ENCODE measurements around the gene AMPD2. TPM values are rescaled to one million over a fixed set of nuclear protein-coding genes. Genes with fewer than 3 reads are reported as not detected.

The AMPD2 gene
- total RNA-seq (100 to 1,000 TPM; 112 to 193 (median 170) TPM), polyA plus RNA-seq (10 to 100 TPM; 25.2 to 66.1 (median 60.3) TPM)
- long read RNA-seq, donor 1, partial matches to known transcripts: 8 of 9 reads
- long read RNA-seq, donor 1, other reads (novel, unspliced or antisense): 0 of 9 reads
- long read RNA-seq, donor 2: 0 reads

- intact Hi-C loops (cut with DNase I; ENCODE audit: low total_unique reads): no loop called here
- H3K4me1 ChIP-seq: peaks cover 35 to 100% (median 85%) of the 10 kb centered on the region in 6 donors
- DNase-seq: peak; percentile 95
- 0 to 1% (median 1%) methylated on average over 24 to 47 of the region's 47 CpGs for WGBS, 5 donors
- H3K36me3 ChIP-seq: no peaks in the 10 kb centered on the region
- TF ChIP-seq, protein P1, sequence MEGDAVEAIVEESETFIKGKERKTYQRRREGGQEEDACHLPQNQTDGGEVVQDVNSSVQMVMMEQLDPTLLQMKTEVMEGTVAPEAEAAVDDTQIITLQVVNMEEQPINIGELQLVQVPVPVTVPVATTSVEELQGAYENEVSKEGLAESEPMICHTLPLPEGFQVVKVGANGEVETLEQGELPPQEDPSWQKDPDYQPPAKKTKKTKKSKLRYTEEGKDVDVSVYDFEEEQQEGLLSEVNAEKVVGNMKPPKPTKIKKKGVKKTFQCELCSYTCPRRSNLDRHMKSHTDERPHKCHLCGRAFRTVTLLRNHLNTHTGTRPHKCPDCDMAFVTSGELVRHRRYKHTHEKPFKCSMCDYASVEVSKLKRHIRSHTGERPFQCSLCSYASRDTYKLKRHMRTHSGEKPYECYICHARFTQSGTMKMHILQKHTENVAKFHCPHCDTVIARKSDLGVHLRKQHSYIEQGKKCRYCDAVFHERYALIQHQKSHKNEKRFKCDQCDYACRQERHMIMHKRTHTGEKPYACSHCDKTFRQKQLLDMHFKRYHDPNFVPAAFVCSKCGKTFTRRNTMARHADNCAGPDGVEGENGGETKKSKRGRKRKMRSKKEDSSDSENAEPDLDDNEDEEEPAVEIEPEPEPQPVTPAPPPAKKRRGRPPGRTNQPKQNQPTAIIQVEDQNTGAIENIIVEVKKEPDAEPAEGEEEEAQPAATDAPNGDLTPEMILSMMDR (IDR thresholded peaks at IDR 0.05 in 8 of 11, conservative IDR thresholded peaks at IDR 0.05 in 3 of 11): no peak
- TF ChIP-seq POLR2AphosphoS5 (IDR thresholded peaks at IDR 0.05) (peak; percentile 85 to 92 (median 88)), POLR2A (IDR thresholded peaks at IDR 0.05) (peak in 1 of 3 donors; percentile 20)
- peak within 1 kb of the TSS; percentile 69 to 98 (median 88) for H3K27ac ChIP-seq
- no peaks in the 10 kb centered on the region for H3K9me3 ChIP-seq
- no peaks in the 10 kb centered on the region for H3K27me3 ChIP-seq (replicated peaks in 1 of 7)
- H3K4me3 ChIP-seq: peak within 1 kb of the TSS; percentile 66 to 84 (median 70)
These were observed at the start of gene AMPD2, which contains the start of gene GNAT2 for GRCh38 chr1:109619576-109620400. Gene AMPD2, plus strand, starts transcription at chr1:109619837. Its CDS starts 1,339 bp downstream, at chr1:109621176. Gene GNAT2, minus strand, starts transcription at chr1:109619616. Its CDS starts 6,746 bp downstream, at chr1:109612870.

GRCh38 chr1:109570414-109570813 lies 49.2 kb upstream of the AMPD2 start:
- TF ChIP-seq POLR2AphosphoS5 (IDR thresholded peaks at IDR 0.05) (no peak), POLR2A (IDR thresholded peaks at IDR 0.05) (no peak)
- TF ChIP-seq, protein P1 (IDR thresholded peaks at IDR 0.05 in 8 of 11, conservative IDR thresholded peaks at IDR 0.05 in 3 of 11): no peak
- peaks cover 13 to 99% (median 80%) of the 10 kb centered on the region in 6 donors for H3K4me1 ChIP-seq
- intact Hi-C loops (cut with DNase I; ENCODE audit: low total_unique reads): no loop called here
- H3K27me3 ChIP-seq (replicated peaks in 1 of 7): no peaks in the 10 kb centered on the region
- H3K27ac ChIP-seq: peak overlapping the region in 3 of 8 donors; percentile 28 to 41 (median 41)
- H3K9me3 ChIP-seq: no peaks in the 10 kb centered on the region
- 49 to 81% (median 64%) methylated on average over 3 of the region's 3 CpGs for WGBS, 5 donors
- peaks cover 0 to 17% (median 5%) of the 10 kb centered on the region in 6 donors for H3K36me3 ChIP-seq
- DNase-seq: no peak
- H3K4me3 ChIP-seq: no peak overlapping the region

DNA sequence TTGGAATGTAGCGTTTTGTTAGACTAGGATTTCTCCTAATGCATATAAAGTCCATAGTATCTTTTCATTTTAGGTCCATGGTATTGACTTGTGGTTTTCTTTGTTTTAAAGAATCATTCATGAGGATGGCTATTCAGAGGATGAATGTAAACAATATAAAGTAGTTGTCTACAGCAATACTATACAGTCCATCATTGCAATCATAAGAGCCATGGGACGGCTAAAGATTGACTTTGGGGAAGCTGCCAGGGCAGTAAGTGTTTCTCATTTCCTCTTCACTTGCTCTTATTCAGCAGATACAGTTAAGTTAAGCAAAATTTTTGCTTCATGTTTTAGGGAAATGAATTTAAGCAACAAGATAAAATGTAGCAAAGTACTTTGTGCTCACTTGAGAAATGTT lies 45.9 kb upstream of the AMPD2 start:
- Histone ChIP-seq H3K27ac (peak overlapping the region in 7 of 8 donors; percentile 29 to 73 (median 63)), H3K4me1 (peaks cover 8 to 68% (median 49%) of the 10 kb centered on the region in 6 donors), H3K9me3 (no peaks in the 10 kb centered on the region), H3K36me3 (peaks cover 0 to 51% (median 20%) of the 10 kb centered on the region in 6 donors), H3K4me3 (no peak overlapping the region), H3K27me3 (replicated peaks in 1 of 7) (no peaks in the 10 kb centered on the region)
- intact Hi-C loops (cut with DNase I; ENCODE audit: low total_unique reads): no loop called here
- TF ChIP-seq POLR2AphosphoS5 (IDR thresholded peaks at IDR 0.05): no peak
- TF ChIP-seq, protein P1 (IDR thresholded peaks at IDR 0.05 in 8 of 11, conservative IDR thresholded peaks at IDR 0.05 in 3 of 11): no peak
- no peak for TF ChIP-seq POLR2A (IDR thresholded peaks at IDR 0.05)
- DNase-seq: no peak
- 25 to 50% (median 44%) methylated on average over 2 of the region's 2 CpGs for WGBS, 5 donors

All from spleen (tissue), 13 donors.